HuH-7 (cell line): ENCODE data around the gene GALNT2.

Source experiments
- DNase-seq: peaks from one replicate; pipeline ENCODE4 v3.0.0; 2011; ENCODE audit warnings: low spot score

The GALNT2 gene

DNA sequence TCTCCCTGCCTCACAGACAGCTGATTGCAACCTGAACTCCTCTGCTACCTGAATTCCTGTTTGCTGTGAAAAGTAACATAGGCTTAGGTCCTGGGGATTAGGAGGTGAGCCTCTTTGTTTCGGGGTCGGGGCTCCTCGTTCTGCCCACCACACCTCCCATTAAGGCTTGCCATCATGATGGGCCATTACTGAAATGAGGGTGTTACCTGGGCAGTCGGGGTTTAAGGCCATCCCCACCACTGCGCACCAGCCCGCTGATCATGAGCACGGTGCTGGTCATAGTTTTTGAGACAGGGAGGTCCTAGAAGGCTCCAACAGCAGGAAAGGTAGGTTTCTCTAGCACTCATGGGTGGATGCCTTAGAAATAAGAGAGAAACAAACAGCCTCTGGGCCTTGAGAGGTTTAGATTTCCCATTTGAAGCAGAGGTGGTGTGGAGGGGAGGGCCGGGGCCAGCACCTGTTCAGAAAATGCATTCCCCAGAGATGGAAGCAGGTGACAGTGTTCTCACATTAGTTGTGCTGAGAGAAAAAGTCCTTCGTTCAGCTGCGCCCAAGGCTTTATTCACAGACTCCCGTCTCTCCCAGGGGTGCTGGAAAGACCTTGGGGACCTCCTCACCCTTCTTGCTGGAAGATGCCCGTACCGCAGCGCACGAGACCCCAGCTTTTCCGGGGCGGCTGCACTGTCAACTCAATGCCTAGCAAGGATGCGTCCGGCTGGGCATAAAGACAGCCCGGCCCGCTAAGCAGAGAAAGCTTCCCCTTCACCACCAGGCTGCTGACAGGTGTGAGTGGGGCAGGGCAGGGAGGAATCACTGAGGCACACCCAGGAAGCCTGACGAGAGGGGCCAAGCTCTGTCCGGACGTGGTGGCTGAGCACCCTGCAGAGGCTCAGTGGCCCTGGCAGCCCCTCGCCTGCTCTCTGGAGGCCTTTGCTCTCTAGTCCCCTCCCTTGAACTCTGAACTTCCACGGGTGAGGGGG lies 233.6 kb downstream of the GALNT2 start:
- DNase-seq = no peak

DNA sequence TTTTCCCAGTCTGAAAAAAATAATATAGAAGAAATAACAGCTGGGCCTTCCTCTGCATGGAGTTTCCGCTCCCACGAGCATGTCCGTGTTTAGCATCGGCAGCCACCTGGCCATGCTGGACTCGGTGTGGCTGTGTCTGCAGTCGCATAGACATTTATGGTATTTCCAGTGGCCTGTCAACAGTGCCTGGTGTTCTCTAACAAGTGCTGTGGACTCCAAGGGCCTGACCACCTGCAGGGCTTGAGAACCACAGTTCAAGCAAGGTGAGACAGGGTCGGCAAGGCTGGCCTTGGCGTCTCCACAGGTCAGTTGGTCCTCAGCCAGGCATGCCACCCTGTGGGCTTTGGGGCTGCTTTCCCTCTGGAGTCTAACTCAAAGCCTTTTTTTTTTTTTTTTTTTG lies 234.3 kb downstream of the GALNT2 start:
- no peak for DNase-seq

DNA sequence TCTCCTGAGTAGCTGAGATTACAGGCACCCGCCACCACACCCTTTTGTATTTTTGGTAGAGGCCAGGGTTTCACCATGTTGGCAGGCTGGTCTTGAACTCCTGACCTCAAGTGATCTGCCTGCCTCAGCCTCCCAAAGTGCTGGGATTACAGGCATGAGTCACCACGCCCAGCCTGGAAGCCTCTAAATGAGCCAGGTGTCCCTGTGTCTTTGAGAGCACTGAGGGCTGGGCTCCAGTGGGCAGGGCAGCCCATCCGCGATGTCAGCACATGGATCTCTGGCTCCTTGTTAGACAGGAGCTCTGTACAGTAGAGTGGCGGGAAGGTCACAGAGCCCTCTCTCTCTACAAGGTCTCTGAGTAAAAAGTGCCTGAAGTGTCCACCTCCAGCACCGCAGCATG lies 234.8 kb downstream of the GALNT2 start:
- DNase-seq = no peak

DNA sequence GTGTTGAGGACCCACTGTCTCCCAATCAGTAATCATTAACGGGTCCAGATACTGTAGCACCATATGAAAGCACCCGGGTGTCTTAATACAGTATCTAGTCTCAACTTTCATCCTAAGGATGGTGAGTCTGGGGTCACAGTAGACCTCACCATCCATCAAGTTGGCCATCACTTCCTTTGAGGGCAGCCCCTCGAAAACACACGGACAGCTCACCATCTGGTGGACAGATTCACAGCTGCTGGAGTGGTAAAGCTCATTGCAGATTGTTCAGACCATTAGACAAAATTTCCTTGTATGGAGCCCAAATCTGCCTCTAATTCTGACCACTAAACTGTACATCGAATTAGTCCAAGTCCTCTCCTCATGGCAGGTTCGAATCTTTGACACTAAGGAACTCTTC lies 236.0 kb downstream of the GALNT2 start:
- DNase-seq = no peak

DNA sequence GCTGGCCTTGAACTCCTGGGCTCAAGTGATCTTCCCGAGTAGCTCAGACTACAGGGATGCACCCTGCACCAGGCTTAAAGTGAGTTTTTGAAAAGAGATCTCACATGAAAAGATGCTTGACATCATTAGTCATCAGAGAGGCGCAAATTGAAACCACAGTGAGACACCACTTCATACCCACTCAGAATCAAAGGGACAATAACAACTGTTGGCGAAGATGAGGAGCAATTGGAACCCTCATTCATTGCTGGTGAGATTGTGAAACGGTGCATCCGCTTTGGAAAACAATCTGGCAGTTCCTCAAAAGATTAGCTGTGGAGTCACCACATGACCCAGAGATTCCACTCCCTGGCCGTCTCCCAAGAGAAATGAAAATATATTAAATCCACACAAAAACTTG lies 236.8 kb downstream of the GALNT2 start:
- no peak for DNase-seq

DNA sequence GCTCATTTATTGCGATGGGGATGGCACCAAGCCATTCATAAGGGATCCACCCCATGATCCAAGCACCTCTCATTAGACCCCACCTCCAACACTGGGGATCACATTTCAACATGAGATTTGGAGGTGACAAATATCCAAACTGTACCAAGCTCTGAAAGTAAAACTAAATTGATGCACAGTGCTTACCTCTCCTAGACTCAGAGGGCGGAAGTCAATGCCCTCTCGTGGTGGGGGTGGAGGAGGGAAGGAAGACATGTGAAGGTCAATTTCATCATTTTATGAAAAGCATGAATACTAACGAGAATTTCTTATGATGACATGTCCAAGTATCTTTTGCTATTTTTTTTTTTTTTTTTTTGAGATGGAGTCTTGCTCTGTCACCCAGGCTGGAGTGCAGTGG lies 239.1 kb downstream of the GALNT2 start:
- no peak for DNase-seq

DNA sequence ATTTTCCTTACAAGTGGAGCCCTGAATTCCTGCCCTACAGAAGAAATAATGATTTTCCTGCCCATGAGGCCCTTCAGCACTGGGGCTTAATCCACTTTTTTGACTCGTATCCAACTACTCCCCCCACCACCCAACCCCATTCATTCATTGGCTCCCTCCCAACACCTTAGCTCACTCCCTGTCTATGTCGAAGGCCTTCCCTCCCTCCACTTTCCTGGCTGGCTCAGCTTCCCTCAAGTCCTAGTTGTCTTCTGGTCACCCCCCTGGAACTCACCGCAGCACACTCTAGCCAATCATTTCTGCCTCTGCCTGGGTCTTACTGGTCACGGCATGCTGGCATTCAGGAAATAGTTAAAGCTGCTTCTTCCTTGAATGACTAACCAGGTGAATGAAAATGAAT lies 240.2 kb downstream of the GALNT2 start:
- DNase-seq = no peak

DNA sequence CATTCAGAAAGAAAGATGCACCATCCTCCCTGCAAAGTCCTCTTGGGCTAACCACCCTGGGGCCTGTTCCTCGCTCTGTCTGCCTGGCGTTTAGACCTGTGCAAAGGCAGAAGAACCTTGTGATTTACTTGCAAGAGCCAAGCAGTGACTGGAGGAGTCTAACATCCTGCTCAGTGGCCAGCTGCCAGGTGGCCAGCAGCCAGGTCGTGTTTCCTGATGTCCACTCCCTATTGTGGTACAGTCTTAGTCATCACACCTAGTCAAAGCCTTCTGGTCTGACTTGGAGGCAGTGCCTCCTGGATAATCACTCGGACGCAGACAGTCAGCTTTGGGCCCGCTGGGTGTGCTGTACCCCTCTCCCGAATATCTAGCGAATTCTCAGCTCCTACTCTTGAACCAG lies 241.0 kb downstream of the GALNT2 start:
- DNase-seq = no peak

DNA sequence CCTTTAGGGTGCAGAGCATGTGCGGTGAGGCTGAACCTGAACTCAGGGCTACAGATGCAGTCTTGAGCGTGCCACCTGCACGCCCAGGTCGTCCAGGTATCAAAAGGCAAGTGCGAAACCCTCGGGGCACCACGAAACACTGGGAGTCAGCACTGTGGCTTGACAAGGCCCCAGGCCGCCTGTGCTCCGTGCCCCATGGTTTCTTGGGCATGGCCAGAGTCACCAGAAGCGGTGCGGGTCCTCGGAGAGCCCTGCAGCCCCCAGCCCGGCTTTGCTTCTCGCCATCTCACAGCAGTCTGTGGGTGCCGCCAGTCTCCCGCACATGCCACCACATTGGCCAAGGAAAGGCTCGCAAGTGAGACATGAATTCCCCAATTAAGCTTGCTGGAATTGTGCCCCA lies 241.8 kb downstream of the GALNT2 start:
- no peak for DNase-seq

DNA sequence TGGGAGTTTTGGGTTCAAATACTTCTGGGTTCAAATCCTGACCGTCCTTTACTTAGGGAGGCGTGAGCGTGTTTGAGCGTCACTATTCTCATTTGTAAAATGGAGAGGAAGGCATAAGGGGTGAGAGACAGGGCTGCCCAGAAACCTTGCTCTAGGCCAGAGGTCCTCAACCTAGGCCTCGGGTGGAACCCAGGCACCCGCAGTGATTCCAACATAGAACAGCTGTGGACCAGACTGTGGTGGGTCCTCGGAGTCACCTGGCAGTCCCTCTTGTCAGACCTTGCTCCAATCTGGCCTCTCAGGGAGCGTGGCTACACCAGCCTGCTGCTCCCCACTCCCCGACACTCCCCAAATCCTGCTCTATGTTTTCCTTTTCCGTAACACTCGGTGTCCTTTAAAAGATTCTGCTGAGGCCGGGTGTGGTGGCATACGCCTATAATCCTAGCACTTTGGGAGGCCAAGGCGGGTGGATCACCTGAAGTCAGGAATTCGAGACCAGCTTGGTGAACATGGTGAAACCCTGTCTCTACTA lies 242.7 kb downstream of the GALNT2 start:
- DNase-seq = no peak

DNA sequence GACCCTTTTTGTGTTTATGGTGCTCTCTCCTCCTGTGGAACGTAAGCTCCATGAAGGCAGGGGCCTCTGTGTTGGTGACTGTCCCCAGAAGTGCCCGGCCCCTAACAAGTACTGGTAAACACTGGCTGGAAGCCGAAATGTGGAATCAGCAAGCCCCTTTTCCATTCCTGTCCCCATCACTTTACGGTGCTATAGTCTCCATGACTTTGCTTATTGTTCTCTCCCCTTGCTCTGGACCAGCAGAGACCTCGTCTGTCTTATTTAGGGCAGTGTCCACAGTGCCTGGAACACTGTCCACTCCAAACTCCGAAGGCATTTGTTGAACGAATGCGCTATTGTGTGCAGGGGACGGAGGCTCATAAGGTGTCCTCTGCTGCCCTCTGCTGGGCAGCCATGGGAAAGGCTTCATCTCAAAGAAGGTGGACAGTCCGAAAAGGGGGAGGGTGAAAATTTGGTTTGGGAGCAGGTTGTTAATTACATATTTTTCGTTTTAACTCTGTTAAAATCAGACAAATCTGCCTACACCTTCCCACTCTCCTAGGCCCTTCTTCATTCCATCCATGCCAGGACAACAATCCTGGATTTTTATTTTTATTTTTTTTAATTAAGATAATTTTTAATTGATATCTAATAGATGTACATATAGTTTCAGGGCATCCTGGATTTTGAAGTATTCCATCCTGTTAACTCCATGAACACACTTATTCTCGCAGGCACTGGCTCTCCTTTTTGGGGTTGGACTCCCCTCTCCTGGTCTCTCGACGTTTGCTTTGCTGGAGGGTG lies 243.5 kb downstream of the GALNT2 start:
- DNase-seq = peak; percentile 92

DNA sequence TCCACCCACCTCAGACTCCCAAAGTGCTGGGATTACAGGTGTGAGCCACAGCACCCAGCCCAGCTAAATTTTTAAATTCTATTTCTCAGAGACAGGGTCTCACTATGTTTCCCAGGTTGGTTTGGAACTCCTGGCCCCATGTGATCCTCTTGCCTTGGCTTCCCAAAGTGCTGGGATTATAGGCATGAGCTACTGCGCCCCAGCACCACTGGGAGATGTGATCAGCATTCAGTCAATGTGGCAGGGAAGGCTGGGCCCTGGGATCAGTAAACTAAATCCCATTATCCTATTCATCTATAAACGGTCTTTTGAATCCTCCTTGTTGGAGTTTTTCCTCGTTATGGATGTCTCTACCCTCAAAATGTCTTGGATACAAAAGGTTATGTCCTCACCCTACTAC lies 245.6 kb downstream of the GALNT2 start:
- no peak for DNase-seq

DNA sequence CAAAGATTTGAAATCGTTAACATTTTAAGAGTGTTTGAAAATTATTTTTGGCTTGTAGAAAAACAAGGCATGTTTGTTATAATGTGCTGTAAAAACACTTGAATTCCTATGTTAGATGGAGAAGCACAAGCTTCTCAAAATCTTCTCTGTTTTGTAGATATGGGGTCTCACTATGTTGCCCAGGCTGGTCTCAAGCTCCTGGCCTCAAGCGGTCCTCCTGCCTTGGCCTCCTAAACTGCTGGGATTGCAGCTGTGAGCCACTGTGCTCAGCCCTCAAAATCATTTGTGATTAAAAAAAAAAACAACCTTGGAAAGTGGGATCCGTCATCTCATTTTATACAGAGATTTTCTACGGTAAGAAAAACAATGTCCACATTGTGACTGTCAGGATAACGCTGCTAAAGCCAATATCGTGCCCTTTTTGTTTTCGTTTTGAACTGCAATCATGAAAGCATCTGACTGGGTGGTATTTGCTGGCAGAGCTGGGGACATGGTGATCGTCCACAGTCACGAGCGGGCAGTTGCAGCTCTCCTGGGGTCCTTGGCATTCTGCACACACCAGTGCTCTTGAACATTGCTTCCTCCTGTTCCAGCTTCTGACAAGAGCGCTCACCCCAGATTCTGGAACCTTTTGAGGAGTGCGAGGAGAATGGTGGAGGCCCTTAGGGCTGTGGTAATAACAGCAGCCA lies 246.6 kb downstream of the GALNT2 start:
- DNase-seq = no peak

DNA sequence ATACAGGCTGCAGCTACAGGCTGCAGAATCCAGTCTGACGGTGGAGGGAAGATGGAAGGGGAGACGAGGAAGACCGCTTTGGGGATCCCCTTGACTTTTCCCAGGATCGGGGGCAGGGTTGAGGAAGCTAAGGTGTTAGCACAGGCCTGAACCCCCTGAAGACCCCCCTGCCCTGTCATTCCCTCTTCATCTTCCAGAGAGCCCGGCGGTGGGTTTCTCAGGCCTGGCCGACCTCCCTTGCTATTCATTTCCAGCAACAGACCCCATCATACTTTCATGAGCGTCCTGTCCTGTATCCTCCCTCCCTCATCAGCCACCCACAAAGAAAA lies 247.1 kb downstream of the GALNT2 start:
- DNase-seq = no peak

DNA sequence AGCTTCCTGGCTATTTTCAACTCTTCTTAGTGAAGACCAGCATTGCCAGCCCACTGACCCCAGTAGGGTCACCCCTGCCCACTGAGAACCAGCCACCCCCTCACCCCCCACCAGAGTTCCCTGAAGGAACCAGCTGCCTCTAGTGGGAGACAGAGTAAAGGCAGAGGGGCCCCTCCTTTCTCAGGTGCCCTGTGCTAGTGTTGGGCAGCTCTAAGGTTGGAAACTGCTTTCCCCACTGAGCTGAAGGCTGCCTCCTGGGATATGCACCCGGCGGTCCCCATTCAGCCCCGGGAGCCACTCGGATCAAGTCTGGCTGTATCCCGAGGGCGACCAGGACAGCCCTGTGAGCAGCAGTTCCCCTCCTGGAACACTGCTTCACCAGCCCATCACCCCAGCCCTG lies 248.1 kb downstream of the GALNT2 start:
- DNase-seq = no peak

DNA sequence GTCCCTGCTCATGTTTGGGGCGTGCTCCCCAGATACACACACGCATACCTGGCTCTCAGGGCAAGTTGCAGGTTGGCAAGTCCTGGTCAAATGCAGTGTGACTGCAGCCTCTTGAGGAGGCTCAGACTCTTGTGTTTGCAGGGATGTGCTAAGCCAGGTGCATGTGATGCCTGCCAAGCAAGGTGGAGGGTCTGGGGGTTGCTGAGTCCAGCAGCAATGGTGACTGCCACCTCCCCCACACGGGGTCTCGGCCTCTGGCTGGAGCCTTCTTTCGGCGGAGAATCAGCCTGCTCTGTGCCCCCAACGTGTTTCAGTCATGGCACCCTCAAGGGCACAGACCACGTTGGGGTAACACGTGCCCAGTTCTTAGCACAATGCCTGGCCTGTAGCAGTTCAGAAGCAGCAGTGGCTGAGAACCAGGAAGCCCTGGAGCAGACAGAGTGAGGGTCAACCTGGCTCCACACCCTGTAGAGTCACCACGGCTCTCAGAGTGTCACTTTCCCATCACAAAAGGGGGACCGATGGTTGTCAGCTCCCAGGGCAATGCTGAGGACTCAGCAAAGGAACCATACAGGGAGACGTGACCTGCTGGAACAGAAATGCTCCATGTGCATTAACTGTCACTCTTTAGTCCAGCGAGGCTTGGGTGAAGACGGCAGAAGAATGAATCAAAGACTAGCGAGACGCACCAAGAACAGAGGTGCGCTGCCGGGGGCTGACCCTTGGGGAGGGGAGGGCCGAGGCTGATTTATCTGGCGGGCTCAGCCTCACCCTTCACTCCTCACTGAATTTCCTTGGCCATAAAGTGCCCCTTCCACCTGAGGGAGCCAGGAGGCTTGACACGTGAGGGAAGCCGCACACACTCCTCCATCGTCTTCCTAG lies 250.1 kb downstream of the GALNT2 start:
- DNase-seq = no peak

DNA sequence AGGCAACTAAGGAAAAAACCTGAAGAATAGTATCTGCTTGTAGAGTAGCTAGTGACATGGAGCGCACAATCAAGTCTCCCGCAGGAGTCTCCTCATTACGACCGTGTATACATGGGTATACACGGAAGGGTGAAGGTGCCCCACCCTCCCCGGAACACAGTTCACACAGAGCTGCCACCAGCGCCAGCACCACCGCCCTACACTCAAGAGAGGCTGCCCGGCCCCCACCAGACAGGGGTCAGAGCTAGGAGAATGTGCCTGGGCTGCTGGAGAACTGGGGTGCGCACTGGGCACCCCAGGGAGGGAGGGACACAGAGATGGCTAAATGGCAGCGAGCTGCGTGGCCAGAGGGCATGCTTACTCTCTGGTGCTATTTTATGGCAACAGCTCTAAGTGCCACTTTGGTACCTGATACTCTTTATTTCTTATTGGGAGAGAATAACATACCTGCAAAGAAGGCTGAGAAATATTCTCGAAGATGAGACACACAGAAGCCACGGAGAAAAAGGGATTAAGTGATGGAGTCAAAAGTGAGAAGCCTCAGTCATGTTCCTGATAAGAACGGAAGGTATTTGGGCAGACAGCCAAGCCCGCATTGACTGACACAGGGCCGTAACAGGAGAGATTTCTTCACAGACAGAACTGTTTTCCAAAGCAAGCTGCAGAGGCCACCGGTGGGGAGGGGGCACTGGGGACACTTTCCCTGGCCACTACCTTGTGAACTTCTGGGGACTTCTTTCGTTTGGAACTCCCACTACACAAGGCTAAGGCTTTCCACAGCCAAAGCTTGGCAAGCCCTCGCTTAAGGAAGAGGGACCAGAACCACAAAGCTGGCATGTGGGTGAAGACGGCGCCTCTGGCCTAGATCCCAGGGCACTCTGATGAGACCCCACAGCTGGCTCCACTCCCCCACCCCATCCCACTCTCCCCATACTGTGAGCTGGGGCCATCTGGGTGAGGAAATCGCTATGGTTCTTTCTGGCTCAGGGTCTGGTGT lies 251.1 kb downstream of the GALNT2 start:
- DNase-seq = peak; percentile 56

DNA sequence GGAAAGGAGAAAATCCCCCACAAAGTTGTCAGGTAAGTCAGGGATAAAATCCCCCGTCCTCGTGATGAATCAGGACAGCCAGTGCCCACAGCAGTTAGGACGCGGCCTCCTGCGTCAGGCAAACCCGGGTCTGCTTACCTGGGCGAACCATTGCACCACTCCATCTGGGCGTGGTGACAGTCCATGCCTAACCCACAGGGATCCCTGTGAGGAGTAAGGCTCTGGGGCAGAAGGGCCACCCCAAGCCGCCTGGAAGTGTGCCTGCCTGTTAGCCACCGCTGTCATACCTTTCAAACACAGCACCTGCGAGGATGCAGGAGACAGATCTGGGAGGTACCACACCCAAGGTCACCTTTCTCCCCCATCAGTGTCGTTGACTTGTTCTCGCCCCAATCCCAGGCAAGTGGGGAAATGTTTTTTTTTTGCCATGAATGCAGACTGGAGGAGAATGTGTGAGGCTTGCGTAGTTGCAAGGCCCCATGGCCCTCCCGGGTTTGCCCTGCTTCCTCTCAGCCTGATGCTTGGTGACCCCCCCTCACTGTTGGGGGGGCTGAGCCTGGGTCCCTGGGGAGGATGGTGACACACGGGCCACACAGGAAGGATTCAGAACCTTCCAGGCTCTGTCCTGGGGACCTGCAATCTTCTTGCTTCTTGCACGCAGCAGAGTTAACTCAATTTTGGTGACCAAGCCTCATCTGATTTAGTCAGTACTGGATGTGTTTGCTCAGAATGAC lies 252.1 kb downstream of the GALNT2 start:
- DNase-seq = no peak

DNA sequence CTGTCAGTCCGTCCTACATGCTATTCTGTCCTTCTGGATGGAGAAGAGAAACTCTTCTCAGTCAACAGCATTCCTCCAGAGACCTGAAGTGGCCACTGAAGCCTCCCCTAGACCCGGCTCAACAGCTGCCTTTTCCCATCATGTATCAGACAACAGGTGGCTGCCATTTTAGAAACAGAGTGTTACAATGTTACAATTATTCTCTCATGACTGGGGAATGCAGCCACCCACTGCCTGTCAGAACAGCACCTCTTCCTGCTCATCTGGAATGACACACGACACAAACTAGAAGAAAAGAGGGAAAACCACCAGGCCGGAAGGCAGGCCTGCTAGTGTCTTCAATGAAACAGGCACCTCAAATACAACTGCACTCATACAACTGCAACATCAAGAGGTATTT lies 253.8 kb downstream of the GALNT2 start:
- DNase-seq = no peak

DNA sequence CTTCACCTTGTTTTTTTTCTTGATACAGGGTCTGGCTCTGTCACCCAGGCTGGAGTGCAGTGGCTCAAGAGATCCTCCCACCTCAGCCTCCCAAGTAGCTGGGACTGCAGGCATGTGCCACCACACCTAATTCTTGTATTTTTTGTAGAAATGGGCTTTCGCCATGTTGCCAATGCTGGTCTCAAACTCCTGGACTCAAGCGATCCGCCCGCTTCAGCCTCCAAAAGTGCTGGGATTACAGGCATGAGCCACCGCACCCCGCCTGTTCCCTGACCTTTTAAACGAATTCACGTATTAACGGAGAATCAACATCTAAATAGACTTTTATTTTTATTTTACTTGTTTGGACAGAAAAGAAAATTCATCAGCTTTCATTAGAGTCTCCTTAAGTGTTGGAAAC lies 254.3 kb downstream of the GALNT2 start:
- DNase-seq = no peak
